GM18873 (cell line): Measurements from ENCODE around the gene EPHB2.

ENCODE experiments used
- ATAC-seq: cut with Tn5 transposase; IDR thresholded peaks from one replicate; pipeline ENCODE4 v1.9.1; 2021; ENCODE audit warnings: mild to moderate bottlenecking, moderate library complexity, moderate number of reproducible peaks; ENCODE audit not compliant: unreplicated experiment, low FRiP score

The EPHB2 gene

GRCh38 chr1:22872981-22873664, 162.5 kb downstream of the EPHB2 start:
- no peak for ATAC-seq

GRCh38 chr1:22874785-22875184, 164.1 kb downstream of the EPHB2 start:
- ATAC-seq = no peak

- ATAC-seq = no peak
Observed at GRCh38 chr1:22875241-22875640, 164.6 kb downstream of the EPHB2 start.

GRCh38 chr1:22875841-22876240, 165.2 kb downstream of the EPHB2 start:
- no peak for ATAC-seq

GRCh38 chr1:22876359-22877111, 165.9 kb downstream of the EPHB2 start:
- no peak for ATAC-seq

- no peak for ATAC-seq
Observed at GRCh38 chr1:22877112-22877915, 166.7 kb downstream of the EPHB2 start.

- no peak for ATAC-seq
Observed at GRCh38 chr1:22877980-22878379, 167.3 kb downstream of the EPHB2 start.

- ATAC-seq = no peak
Observed at GRCh38 chr1:22878626-22879025, 168.0 kb downstream of the EPHB2 start.

- ATAC-seq = no peak
Observed at GRCh38 chr1:22879445-22879844, 168.8 kb downstream of the EPHB2 start.

- no peak for ATAC-seq
Observed at GRCh38 chr1:22880174-22880601, 169.5 kb downstream of the EPHB2 start.

- ATAC-seq = no peak
Observed at GRCh38 chr1:22883406-22883805, 172.8 kb downstream of the EPHB2 start.

GRCh38 chr1:22884806-22885530, 174.3 kb downstream of the EPHB2 start:
- ATAC-seq = no peak

GRCh38 chr1:22886211-22886610, 175.6 kb downstream of the EPHB2 start:
- ATAC-seq = no peak

GRCh38 chr1:22887491-22887890, 176.9 kb downstream of the EPHB2 start:
- ATAC-seq = no peak

GRCh38 chr1:22888320-22889075, 177.9 kb downstream of the EPHB2 start:
- no peak for ATAC-seq

- ATAC-seq = no peak
Observed at GRCh38 chr1:22889213-22889827, 178.7 kb downstream of the EPHB2 start.

- no peak for ATAC-seq
Observed at GRCh38 chr1:22892789-22893188, 182.2 kb downstream of the EPHB2 start.

- no peak for ATAC-seq
Observed at GRCh38 chr1:22893292-22893691, 182.7 kb downstream of the EPHB2 start.

- ATAC-seq = no peak
Observed at GRCh38 chr1:22895357-22895756, 184.7 kb downstream of the EPHB2 start.
